ENCODE data around the gene ITGB7. TPM values are rescaled to one million over a fixed set of nuclear protein-coding genes. Genes with fewer than 3 reads are reported as not detected.

ITGB7 gene
- total and polyA plus RNA-seq, 7 donors: 0.95 to 19.9 (median 2.9) TPM

- no peaks in the 10 kb centered on the region for H3K36me3 ChIP-seq
- peaks cover 0 to 45% (median 38%) of the 10 kb centered on the region in 4 donors for H3K4me1 ChIP-seq
- WGBS, 2 donors: 8 to 19% methylated on average over 12 of the region's 12 CpGs
- TF ChIP-seq EP300 (IDR thresholded peaks at IDR 0.05): no peak
- no peak for DNase-seq
- H3K9me3 ChIP-seq: no peaks in the 10 kb centered on the region
- no peak overlapping the region for H3K4me3 ChIP-seq
- intact Hi-C loops (cut with DNase I): no loop called here
- peak overlapping the region; percentile 81 to 92 (median 90) for H3K27ac ChIP-seq
- H3K27me3 ChIP-seq: no peaks in the 10 kb centered on the region
Observed at GRCh38 chr12:53234271-53234914, 27.3 kb upstream of the ITGB7 start.

DNA sequence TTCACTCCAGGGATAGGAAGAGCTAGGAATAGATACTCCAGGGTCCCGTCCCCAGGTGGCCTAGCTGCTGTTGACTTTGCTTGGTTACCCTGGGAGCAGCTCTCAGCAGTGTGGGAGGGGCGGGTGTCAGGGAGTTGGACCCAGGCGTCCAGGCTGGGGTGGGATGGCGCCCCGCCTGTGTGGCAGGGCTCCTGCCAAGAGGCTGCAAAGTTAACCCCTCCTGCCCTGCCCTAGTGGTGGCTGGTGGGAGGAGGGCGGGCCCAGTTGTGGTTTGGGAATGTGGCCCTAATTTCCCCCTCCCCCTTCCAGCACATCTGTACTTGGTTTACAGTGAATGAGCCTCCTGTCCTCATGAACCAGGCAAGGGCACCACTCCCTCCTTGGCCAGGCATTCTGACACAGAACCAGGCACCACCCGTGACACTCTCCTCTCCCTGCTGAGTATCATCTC lies 26.6 kb upstream of the ITGB7 start:
- no peaks in the 10 kb centered on the region for H3K36me3 ChIP-seq
- no peaks in the 10 kb centered on the region for H3K9me3 ChIP-seq
- intact Hi-C loops (cut with DNase I): loop anchor here (2.0 kb wide), 2 partner anchors 15 to 17 kb away; no protein-coding TSS in a partner anchor
- TF ChIP-seq, protein P1, sequence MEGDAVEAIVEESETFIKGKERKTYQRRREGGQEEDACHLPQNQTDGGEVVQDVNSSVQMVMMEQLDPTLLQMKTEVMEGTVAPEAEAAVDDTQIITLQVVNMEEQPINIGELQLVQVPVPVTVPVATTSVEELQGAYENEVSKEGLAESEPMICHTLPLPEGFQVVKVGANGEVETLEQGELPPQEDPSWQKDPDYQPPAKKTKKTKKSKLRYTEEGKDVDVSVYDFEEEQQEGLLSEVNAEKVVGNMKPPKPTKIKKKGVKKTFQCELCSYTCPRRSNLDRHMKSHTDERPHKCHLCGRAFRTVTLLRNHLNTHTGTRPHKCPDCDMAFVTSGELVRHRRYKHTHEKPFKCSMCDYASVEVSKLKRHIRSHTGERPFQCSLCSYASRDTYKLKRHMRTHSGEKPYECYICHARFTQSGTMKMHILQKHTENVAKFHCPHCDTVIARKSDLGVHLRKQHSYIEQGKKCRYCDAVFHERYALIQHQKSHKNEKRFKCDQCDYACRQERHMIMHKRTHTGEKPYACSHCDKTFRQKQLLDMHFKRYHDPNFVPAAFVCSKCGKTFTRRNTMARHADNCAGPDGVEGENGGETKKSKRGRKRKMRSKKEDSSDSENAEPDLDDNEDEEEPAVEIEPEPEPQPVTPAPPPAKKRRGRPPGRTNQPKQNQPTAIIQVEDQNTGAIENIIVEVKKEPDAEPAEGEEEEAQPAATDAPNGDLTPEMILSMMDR (IDR thresholded peaks at IDR 0.05): no peak
- TF ChIP-seq POLR2A (IDR thresholded peaks at IDR 0.05) (no peak), POLR2AphosphoS5 (IDR thresholded peaks at IDR 0.05) (no peak), EP300 (IDR thresholded peaks at IDR 0.05) (no peak)
- H3K27ac ChIP-seq: peak overlapping the region; percentile 81 to 92 (median 90)
- WGBS, 2 donors: 16 to 47% methylated on average over 7 of the region's 7 CpGs
- H3K4me1 ChIP-seq: peaks cover 0 to 45% (median 38%) of the 10 kb centered on the region in 4 donors
- DNase-seq: no peak
- H3K27me3 ChIP-seq: no peaks in the 10 kb centered on the region
- no peak overlapping the region for H3K4me3 ChIP-seq

- H3K27me3 ChIP-seq: no peaks in the 10 kb centered on the region
- H3K4me3 ChIP-seq: peak overlapping the region; percentile 61 to 80 (median 74)
- H3K36me3 ChIP-seq: no peaks in the 10 kb centered on the region
- peak overlapping the region; percentile 81 to 92 (median 90) for H3K27ac ChIP-seq
- peak; percentile 85 for DNase-seq
- H3K9me3 ChIP-seq: no peaks in the 10 kb centered on the region
- intact Hi-C loops (cut with DNase I): loop anchor here (2.0 kb wide), 2 partner anchors 14 to 18 kb away; no protein-coding TSS in a partner anchor
- WGBS, 2 donors: 10 to 25% methylated on average over 11 of the region's 11 CpGs
- TF ChIP-seq POLR2AphosphoS5 (IDR thresholded peaks at IDR 0.05): peak in 1 of 4 donors; percentile 2
- TF ChIP-seq EP300 (IDR thresholded peaks at IDR 0.05): no peak
- H3K4me1 ChIP-seq: peaks cover 0 to 45% (median 38%) of the 10 kb centered on the region in 4 donors
Observed at GRCh38 chr12:53232646-53233461, 25.8 kb upstream of the ITGB7 start.

- no peaks in the 10 kb centered on the region for H3K9me3 ChIP-seq
Observed at GRCh38 chr12:53231921-53232645, 25.0 kb upstream of the ITGB7 start, which contains the start of gene RARG. RARG (minus strand) TSS chr12:53232209; CDS start chr12:53227545, 4,664 bp downstream.

GRCh38 chr12:53231671-53231920 lies 24.5 kb upstream of the ITGB7 start:
- peak overlapping the region; percentile 81 to 92 (median 90) for H3K27ac ChIP-seq
- peaks cover 0 to 45% (median 38%) of the 10 kb centered on the region in 4 donors for H3K4me1 ChIP-seq
- H3K27me3 ChIP-seq: no peaks in the 10 kb centered on the region
- H3K4me3 ChIP-seq: peak overlapping the region; percentile 61 to 80 (median 74)
- no peaks in the 10 kb centered on the region for H3K9me3 ChIP-seq
- WGBS, 2 donors: 1 to 2% methylated on average over 9 of the region's 9 CpGs
- TF ChIP-seq, protein P1 (IDR thresholded peaks at IDR 0.05): no peak
- no peak for TF ChIP-seq POLR2AphosphoS5 (IDR thresholded peaks at IDR 0.05)
- no peak for TF ChIP-seq EP300 (IDR thresholded peaks at IDR 0.05)
- intact Hi-C loops (cut with DNase I): no loop called here
- no peak for DNase-seq
- peaks cover 0 to 8% (median 3%) of the 10 kb centered on the region in 4 donors for H3K36me3 ChIP-seq

More at GRCh38 chr12:53231921-53232645, 25.0 kb upstream of the ITGB7 start, which contains the start of gene RARG:
- no peaks in the 10 kb centered on the region for H3K27me3 ChIP-seq
- peak; percentile 85 for DNase-seq
- peaks cover 0 to 7% (median 3%) of the 10 kb centered on the region in 4 donors for H3K36me3 ChIP-seq
- peaks cover 0 to 45% (median 38%) of the 10 kb centered on the region in 4 donors for H3K4me1 ChIP-seq
- intact Hi-C loops (cut with DNase I): loop anchor here (2.0 kb wide), 2 partner anchors 13 to 19 kb away; no protein-coding TSS in a partner anchor
- WGBS, 2 donors: 1% methylated on average over 42 to 43 of the region's 44 CpGs
- no peak for TF ChIP-seq POLR2A (IDR thresholded peaks at IDR 0.05)
- TF ChIP-seq POLR2AphosphoS5 (IDR thresholded peaks at IDR 0.05): peak; percentile 34 to 81 (median 64)
- peak within 1 kb of the TSS; percentile 81 to 92 (median 90) for H3K27ac ChIP-seq
- H3K4me3 ChIP-seq: peak within 1 kb of the TSS; percentile 61 to 80 (median 74)

All from sigmoid colon (tissue), 7 donors.